ENCODE measurements around the gene MAP4K3. TPM values are rescaled to one million over a fixed set of nuclear protein-coding genes. Genes with fewer than 3 reads are reported as not detected.

MAP4K3 gene
- total RNA-seq, 1 donor from 2014 or later: 38.5 TPM

DNA sequence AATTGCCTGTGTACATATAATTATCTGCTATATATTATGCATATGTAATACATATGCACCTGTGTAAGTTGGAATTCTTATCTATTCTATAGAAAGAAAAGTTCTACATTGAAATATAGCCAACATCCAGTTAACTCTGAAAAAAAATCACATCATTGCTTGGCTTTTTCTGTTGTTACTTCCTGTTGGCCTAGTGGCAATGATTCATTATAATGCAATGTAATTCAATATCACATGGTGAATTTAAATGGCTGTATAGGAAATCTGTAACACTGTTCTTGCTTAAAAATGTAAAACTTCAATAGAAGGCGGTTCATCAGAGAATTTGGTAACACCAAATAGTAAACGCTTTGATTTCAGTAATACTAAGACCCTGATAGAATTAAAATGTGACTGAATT lies 44.5 kb upstream of the MAP4K3 start:
- Histone ChIP-seq H3K27me3 (no peaks in the 10 kb centered on the region), H3K27ac (no peak overlapping the region), H3K9me3 (no peaks in the 10 kb centered on the region), H3K4me1 (no peaks in the 10 kb centered on the region), H3K4me3 (no peak overlapping the region), H3K36me3 (peaks cover 0 to 4% of the 10 kb centered on the region in 2 donors)
- no peak for DNase-seq (ENCODE audit: extremely low spot score in 2 of 2)
- intact Hi-C loops (cut with DNase I): no loop called here
- no peak for TF ChIP-seq POLR2AphosphoS5 (IDR thresholded peaks at IDR 0.05; ENCODE audit: insufficient read depth in 1 of 2, low read depth in 1 of 2)
- TF ChIP-seq, protein P1, sequence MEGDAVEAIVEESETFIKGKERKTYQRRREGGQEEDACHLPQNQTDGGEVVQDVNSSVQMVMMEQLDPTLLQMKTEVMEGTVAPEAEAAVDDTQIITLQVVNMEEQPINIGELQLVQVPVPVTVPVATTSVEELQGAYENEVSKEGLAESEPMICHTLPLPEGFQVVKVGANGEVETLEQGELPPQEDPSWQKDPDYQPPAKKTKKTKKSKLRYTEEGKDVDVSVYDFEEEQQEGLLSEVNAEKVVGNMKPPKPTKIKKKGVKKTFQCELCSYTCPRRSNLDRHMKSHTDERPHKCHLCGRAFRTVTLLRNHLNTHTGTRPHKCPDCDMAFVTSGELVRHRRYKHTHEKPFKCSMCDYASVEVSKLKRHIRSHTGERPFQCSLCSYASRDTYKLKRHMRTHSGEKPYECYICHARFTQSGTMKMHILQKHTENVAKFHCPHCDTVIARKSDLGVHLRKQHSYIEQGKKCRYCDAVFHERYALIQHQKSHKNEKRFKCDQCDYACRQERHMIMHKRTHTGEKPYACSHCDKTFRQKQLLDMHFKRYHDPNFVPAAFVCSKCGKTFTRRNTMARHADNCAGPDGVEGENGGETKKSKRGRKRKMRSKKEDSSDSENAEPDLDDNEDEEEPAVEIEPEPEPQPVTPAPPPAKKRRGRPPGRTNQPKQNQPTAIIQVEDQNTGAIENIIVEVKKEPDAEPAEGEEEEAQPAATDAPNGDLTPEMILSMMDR (IDR thresholded peaks at IDR 0.05): no peak
- no peak for TF ChIP-seq POLR2A (IDR thresholded peaks at IDR 0.05)

DNA sequence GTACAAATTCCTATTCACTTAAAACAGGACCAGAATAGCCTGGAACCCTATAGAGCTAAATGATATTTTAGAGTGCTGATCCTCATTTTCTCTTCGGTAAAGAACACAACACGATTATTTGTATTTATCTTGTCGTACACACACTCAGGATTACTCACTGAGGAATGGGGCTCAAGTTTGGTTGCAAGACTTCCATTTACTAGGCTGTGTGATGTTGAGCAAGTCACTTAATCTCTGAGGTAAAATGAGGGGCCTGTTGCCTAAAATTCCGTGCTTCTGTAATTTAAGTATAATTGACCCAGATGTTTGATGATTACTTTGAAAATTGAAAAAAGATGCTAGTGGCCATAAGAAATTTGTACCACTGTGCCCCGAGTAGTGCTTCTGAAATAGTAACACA lies 42.6 kb upstream of the MAP4K3 start:
- H3K4me1 ChIP-seq: no peaks in the 10 kb centered on the region
- TF ChIP-seq POLR2AphosphoS5 (IDR thresholded peaks at IDR 0.05; ENCODE audit: insufficient read depth in 1 of 2, low read depth in 1 of 2): no peak
- no peak for TF ChIP-seq POLR2A (IDR thresholded peaks at IDR 0.05)
- TF ChIP-seq, protein P1 (IDR thresholded peaks at IDR 0.05): no peak
- no peak for DNase-seq (ENCODE audit: extremely low spot score in 2 of 2)
- H3K27ac ChIP-seq: no peak overlapping the region
- intact Hi-C loops (cut with DNase I): no loop called here
- no peaks in the 10 kb centered on the region for H3K27me3 ChIP-seq
- H3K4me3 ChIP-seq: no peak overlapping the region
- peaks cover 0 to 4% of the 10 kb centered on the region in 2 donors for H3K36me3 ChIP-seq
- H3K9me3 ChIP-seq: no peaks in the 10 kb centered on the region

DNA sequence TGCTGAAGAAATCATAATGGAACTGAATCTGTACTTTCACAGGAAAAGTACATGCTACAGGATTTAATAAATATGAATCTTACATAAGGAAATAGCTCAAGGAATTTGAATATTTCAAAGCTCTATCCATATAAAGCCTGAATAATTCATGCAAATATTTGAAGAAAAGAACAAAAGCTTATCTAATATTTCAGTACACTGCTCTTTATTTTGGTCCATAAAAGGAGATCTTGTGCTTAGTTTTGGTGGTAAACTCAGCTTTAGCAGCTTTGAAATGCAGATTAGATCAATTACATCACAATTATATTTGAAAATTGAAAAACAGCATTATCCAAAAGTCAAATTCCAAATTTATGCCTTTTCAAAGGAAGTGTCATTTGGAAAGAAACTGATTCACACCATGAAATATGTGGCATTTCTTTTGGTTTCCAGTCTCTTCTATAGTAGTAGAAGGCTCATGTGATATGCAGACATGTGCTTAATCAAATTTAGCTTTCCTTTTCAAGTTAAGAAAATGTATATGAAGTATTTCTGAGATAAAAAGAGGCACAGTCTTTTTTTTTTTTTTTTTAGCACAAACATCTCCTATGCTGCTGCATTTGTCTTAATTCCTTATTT lies 42.1 kb upstream of the MAP4K3 start:
- DNase-seq (ENCODE audit: extremely low spot score in 2 of 2): no peak
- peaks cover 0 to 4% of the 10 kb centered on the region in 2 donors for H3K36me3 ChIP-seq
- no peaks in the 10 kb centered on the region for H3K27me3 ChIP-seq
- no peak for TF ChIP-seq POLR2AphosphoS5 (IDR thresholded peaks at IDR 0.05; ENCODE audit: insufficient read depth in 1 of 2, low read depth in 1 of 2)
- no peak for TF ChIP-seq POLR2A (IDR thresholded peaks at IDR 0.05)
- TF ChIP-seq, protein P1 (IDR thresholded peaks at IDR 0.05): no peak
- H3K4me3 ChIP-seq: no peak overlapping the region
- intact Hi-C loops (cut with DNase I): no loop called here
- no peaks in the 10 kb centered on the region for H3K9me3 ChIP-seq
- no peak overlapping the region for H3K27ac ChIP-seq
- H3K4me1 ChIP-seq: no peaks in the 10 kb centered on the region

DNA sequence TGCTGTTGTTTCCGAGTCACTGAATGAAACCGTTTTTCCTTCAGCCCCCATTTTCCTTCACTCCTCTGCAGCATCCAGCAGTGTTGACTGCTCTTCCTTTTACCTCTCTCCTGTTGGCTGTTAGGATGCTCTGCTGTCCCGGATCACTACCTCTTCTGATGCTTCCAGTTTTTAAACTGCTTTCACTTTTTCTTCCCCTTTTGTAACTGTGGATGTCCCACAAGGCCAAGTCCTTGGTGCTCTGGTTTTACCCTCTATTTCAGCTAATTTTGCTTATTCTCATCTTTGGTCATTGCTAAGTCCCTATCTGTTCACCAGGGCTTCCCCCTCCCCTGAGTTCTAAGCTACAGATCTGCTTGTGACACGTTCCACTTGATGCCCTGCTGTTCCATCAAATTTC lies 39.4 kb upstream of the MAP4K3 start:
- TF ChIP-seq, protein P1 (IDR thresholded peaks at IDR 0.05): no peak
- TF ChIP-seq POLR2AphosphoS5 (IDR thresholded peaks at IDR 0.05; ENCODE audit: insufficient read depth in 1 of 2, low read depth in 1 of 2): no peak
- TF ChIP-seq POLR2A (IDR thresholded peaks at IDR 0.05): no peak
- no peaks in the 10 kb centered on the region for H3K4me1 ChIP-seq
- no peaks in the 10 kb centered on the region for H3K9me3 ChIP-seq
- no peaks in the 10 kb centered on the region for H3K27me3 ChIP-seq
- H3K36me3 ChIP-seq: peaks cover 0 to 4% of the 10 kb centered on the region in 2 donors
- no peak overlapping the region for H3K27ac ChIP-seq
- intact Hi-C loops (cut with DNase I): no loop called here
- H3K4me3 ChIP-seq: no peak overlapping the region
- no peak for DNase-seq (ENCODE audit: extremely low spot score in 2 of 2)

DNA sequence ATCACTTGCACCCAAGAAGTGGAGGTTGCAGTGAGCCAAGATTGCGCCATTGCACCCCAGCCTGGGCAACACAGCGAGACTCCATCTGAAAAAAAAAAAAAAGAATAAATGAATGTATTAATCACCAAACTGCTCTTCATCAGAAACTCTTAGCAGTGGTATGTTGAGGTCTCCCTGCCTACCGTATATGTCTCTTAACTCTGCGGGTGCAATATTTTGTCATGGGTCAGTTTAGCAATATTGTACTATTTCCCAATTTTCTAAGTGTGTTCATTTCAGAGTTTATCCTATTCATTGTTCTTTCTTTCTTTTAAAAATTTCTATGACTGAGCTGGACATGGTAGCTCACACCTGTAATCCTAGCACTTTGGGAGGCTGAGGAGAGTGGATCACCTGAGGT lies 37.9 kb upstream of the MAP4K3 start:
- intact Hi-C loops (cut with DNase I): no loop called here

More for the DNA sequence above, 37.9 kb upstream of the MAP4K3 start:
- H3K4me1 ChIP-seq: peaks cover 2% of the 10 kb centered on the region
- no peaks in the 10 kb centered on the region for H3K27me3 ChIP-seq
- TF ChIP-seq, protein P1 (IDR thresholded peaks at IDR 0.05): no peak
- TF ChIP-seq POLR2AphosphoS5 (IDR thresholded peaks at IDR 0.05; ENCODE audit: insufficient read depth in 1 of 2, low read depth in 1 of 2): no peak
- TF ChIP-seq POLR2A (IDR thresholded peaks at IDR 0.05): no peak
- DNase-seq (ENCODE audit: extremely low spot score in 2 of 2): no peak
- peaks cover 0 to 4% of the 10 kb centered on the region in 2 donors for H3K36me3 ChIP-seq
- H3K4me3 ChIP-seq: no peak overlapping the region
- H3K27ac ChIP-seq: no peak overlapping the region
- H3K9me3 ChIP-seq: no peaks in the 10 kb centered on the region

Data from vagina (tissue), 2 donors.